ENCODE data around the gene RAPGEF6. TPM values are rescaled to one million over a fixed set of nuclear protein-coding genes. Genes with fewer than 3 reads are reported as not detected.

RAPGEF6 gene
- total RNA-seq, 1 experiment from 2014 or later: 25.0 TPM

DNA sequence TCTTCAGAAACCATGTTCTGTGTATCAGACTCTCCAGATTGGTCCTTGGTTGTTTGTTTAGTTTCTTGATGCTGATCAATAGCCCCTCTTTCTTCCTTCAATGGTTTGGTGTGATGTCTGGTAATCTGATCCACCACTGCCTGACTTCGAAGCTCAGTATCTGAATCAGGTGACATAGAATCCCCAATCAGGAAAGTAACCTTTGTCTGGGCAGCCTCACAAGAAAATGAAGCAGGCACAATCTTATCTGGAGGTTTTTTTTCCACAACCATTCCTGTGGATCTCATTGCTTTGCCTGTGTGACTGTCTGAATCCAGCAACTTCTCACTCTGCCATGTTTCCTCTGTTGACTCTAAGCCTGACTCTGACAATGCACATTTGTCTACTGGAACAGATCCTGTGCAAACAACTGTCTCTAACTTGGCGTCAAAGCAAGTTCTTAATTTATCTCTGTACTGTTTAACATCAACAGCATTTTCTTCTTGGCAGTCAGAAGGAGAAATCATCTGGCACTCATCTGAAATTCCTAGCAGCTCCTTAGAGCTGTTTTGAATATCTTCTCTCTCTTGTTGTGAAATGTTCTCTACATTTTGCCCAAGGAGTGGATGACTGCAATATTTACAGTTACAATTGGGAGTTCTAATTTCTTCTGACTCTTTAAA is 37.1 kb upstream of the RAPGEF6 start:
- in situ Hi-C loops (cut with HindIII; ENCODE audit: low pct_unique_long_range_greater_than_20kb, low sequenced_read_pairs): no loop called here
- no peaks in the 10 kb centered on the region for H3K27me3 ChIP-seq (ENCODE audit: control insufficient read depth, insufficient read depth, low read length)
- TF ChIP-seq TCF7L2 (IDR thresholded peaks at IDR 0.05; ENCODE audit: low read depth, low read length) (no peak), POLR2AphosphoS5 (IDR thresholded peaks at IDR 0.05; ENCODE audit: low read depth, low read length) (no peak), SIN3A (IDR thresholded peaks at IDR 0.05; ENCODE audit: borderline replicate concordance, insufficient read depth, low read depth, low read length) (no peak)
- TF ChIP-seq, protein P1, sequence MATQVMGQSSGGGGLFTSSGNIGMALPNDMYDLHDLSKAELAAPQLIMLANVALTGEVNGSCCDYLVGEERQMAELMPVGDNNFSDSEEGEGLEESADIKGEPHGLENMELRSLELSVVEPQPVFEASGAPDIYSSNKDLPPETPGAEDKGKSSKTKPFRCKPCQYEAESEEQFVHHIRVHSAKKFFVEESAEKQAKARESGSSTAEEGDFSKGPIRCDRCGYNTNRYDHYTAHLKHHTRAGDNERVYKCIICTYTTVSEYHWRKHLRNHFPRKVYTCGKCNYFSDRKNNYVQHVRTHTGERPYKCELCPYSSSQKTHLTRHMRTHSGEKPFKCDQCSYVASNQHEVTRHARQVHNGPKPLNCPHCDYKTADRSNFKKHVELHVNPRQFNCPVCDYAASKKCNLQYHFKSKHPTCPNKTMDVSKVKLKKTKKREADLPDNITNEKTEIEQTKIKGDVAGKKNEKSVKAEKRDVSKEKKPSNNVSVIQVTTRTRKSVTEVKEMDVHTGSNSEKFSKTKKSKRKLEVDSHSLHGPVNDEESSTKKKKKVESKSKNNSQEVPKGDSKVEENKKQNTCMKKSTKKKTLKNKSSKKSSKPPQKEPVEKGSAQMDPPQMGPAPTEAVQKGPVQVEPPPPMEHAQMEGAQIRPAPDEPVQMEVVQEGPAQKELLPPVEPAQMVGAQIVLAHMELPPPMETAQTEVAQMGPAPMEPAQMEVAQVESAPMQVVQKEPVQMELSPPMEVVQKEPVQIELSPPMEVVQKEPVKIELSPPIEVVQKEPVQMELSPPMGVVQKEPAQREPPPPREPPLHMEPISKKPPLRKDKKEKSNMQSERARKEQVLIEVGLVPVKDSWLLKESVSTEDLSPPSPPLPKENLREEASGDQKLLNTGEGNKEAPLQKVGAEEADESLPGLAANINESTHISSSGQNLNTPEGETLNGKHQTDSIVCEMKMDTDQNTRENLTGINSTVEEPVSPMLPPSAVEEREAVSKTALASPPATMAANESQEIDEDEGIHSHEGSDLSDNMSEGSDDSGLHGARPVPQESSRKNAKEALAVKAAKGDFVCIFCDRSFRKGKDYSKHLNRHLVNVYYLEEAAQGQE (IDR thresholded peaks at IDR 0.05; ENCODE audit: insufficient read depth in 1 of 2, low read depth in 2 of 2, low read length in 1 of 2): no peak
- TF ChIP-seq, protein P2, sequence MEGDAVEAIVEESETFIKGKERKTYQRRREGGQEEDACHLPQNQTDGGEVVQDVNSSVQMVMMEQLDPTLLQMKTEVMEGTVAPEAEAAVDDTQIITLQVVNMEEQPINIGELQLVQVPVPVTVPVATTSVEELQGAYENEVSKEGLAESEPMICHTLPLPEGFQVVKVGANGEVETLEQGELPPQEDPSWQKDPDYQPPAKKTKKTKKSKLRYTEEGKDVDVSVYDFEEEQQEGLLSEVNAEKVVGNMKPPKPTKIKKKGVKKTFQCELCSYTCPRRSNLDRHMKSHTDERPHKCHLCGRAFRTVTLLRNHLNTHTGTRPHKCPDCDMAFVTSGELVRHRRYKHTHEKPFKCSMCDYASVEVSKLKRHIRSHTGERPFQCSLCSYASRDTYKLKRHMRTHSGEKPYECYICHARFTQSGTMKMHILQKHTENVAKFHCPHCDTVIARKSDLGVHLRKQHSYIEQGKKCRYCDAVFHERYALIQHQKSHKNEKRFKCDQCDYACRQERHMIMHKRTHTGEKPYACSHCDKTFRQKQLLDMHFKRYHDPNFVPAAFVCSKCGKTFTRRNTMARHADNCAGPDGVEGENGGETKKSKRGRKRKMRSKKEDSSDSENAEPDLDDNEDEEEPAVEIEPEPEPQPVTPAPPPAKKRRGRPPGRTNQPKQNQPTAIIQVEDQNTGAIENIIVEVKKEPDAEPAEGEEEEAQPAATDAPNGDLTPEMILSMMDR (IDR thresholded peaks at IDR 0.05): no peak
- peaks cover 6% of the 10 kb centered on the region for H3K4me1 ChIP-seq (ENCODE audit: control insufficient read depth, insufficient read depth, low read length)
- peaks cover 35% of the 10 kb centered on the region for H3K36me3 ChIP-seq (ENCODE audit: control insufficient read depth, insufficient read depth, low read length)
- no TSS peak for BruUV-seq (replicated peaks)
- peak overlapping the region; percentile 29; the same call in 1 of the 2 replicates for H3K27ac ChIP-seq (ENCODE audit: low read length)
- ChIA-PET CTCF (no interaction called here), POLR2A (no interaction called here)
- no peak for DNase-seq (ENCODE audit: low read depth, low spot score)
- intact Hi-C loops (cut with micrococcal nuclease; ENCODE audit: unreplicated experiment): no loop called here
- no peaks in the 10 kb centered on the region for H3K9me3 ChIP-seq (ENCODE audit: control insufficient read depth, insufficient read depth, low read depth, low read length)
- no peak overlapping the region for H3K4me3 ChIP-seq (ENCODE audit: low read depth in 2 of 2, low read length in 2 of 2)
- ATAC-seq: peak; percentile 30; the same call in 1 of the 2 replicates

DNA sequence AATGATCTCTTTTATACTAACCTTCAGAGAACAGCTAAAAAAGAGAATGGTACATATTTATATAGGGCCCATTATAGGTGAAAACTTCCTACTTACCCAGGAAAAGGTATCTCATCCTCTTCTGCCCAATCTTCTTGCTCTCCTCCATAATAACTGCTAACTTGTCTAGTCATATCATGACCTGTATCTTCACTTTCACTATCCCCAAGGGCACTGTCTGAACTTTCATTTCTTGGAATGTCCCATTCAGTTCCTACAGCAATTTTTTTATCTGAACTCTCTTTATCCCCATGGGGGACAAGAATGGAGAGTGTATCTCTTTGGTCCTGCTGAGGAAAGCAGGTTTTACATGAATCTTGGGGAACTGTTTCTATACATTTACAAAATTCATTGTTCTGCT is 36.4 kb upstream of the RAPGEF6 start:
- Histone ChIP-seq H3K27ac (ENCODE audit: low read length) (no peak overlapping the region), H3K36me3 (ENCODE audit: control insufficient read depth, insufficient read depth, low read length) (peaks cover 31% of the 10 kb centered on the region), H3K9me3 (ENCODE audit: control insufficient read depth, insufficient read depth, low read depth, low read length) (no peaks in the 10 kb centered on the region), H3K27me3 (ENCODE audit: control insufficient read depth, insufficient read depth, low read length) (no peaks in the 10 kb centered on the region), H3K4me3 (ENCODE audit: low read depth in 2 of 2, low read length in 2 of 2) (no peak overlapping the region), H3K4me1 (ENCODE audit: control insufficient read depth, insufficient read depth, low read length) (peaks cover 6% of the 10 kb centered on the region)
- no peak for ATAC-seq
- ChIA-PET CTCF (no interaction called here), POLR2A (no interaction called here)
- DNase-seq (ENCODE audit: low read depth, low spot score): no peak
- BruUV-seq (replicated peaks): no TSS peak
- TF ChIP-seq TCF7L2 (IDR thresholded peaks at IDR 0.05; ENCODE audit: low read depth, low read length): no peak
- TF ChIP-seq, protein P2 (IDR thresholded peaks at IDR 0.05): no peak
- TF ChIP-seq SIN3A (IDR thresholded peaks at IDR 0.05; ENCODE audit: borderline replicate concordance, insufficient read depth, low read depth, low read length): no peak
- TF ChIP-seq, protein P1 (IDR thresholded peaks at IDR 0.05; ENCODE audit: insufficient read depth in 1 of 2, low read depth in 2 of 2, low read length in 1 of 2): no peak
- TF ChIP-seq POLR2AphosphoS5 (IDR thresholded peaks at IDR 0.05; ENCODE audit: low read depth, low read length): no peak
- in situ Hi-C loops (cut with HindIII; ENCODE audit: low pct_unique_long_range_greater_than_20kb, low sequenced_read_pairs): no loop called here
- intact Hi-C loops (cut with micrococcal nuclease; ENCODE audit: unreplicated experiment): no loop called here
